Erythroblast (primary cell): ENCODE data around the gene AURKAIP1.
A peak's percentile ranks its signal among the peaks of the same experiment; 100 is the strongest.

Experiments
- GATA1 ChIP-seq: IDR thresholded peaks from 2 replicates; pipeline ENCODE4 v1.6.1; 2011; ENCODE audit warnings: low read depth, mild to moderate bottlenecking, control low read depth, low read length, moderate library complexity
- POLR2A ChIP-seq: IDR thresholded peaks from 2 replicates; pipeline ENCODE4 v1.6.1; 2011; ENCODE audit warnings: mild to moderate bottlenecking, low read length

- TF ChIP-seq POLR2A (peak; percentile 28), GATA1 (no peak)
Measured at GRCh38 chr1:1371364-1371745, 3.7 kb downstream of the AURKAIP1 start.
